GM12878 (cell line): ENCODE results near the gene UBE2D3. TPM values are rescaled to one million over a fixed set of nuclear protein-coding genes. Genes with fewer than 3 reads are reported as not detected.

Source experiments
- BHLHE40 ChIP-seq, 2 experiments: fragments of 450-650 bp in 1 of 2; IDR thresholded peaks; 2 replicates each; pipeline ENCODE4 v1.6.1; 2011 to 2017; ENCODE audit warnings: low read depth in 2 of 2, borderline replicate concordance in 1 of 2, improper control_type of control experiment in 1 of 2, low read length in 1 of 2, mild to moderate bottlenecking in 1 of 2
- EP300 ChIP-seq, 2 experiments: fragments of 150-350 bp in 1 of 2; IDR thresholded peaks; 2 replicates each; pipeline ENCODE4 v1.6.1; 2011 to 2012; ENCODE audit warnings: low read depth in 2 of 2, low read length in 2 of 2, borderline replicate concordance in 1 of 2, improper control_type of control experiment in 1 of 2, inconsistent platforms in 1 of 2; ENCODE audit not compliant: control insufficient read depth in 1 of 2
- IKZF1 ChIP-seq: fragments of 450-650 bp; conservative IDR thresholded peaks from 2 replicates; pipeline ENCODE4 v1.6.1; 2017; ENCODE audit warnings: antibody characterized with exemption, mild to moderate bottlenecking
- NFYB ChIP-seq: IDR thresholded peaks from 2 replicates; pipeline ENCODE4 v1.6.1; 2011; ENCODE audit warnings: low read depth, mild to moderate bottlenecking, low read length, improper control_type of control experiment, moderate library complexity; ENCODE audit not compliant: insufficient read depth
- POLR2AphosphoS5 ChIP-seq: IDR thresholded peaks from 2 replicates; pipeline ENCODE4 v1.6.1; 2011; ENCODE audit warnings: mild to moderate bottlenecking, low read length, inconsistent platforms
- RUNX3 ChIP-seq: IDR thresholded peaks from 2 replicates; pipeline ENCODE4 v1.6.1; 2012; ENCODE audit warnings: low read length, inconsistent platforms
- SIN3A ChIP-seq: IDR thresholded peaks from 2 replicates; pipeline ENCODE4 v1.6.1; 2012; ENCODE audit warnings: low read depth, low read length, improper control_type of control experiment
- SUPT20H ChIP-seq: IDR thresholded peaks from 2 replicates; pipeline ENCODE4 v1.6.1; 2011; ENCODE audit warnings: low read depth, mild to moderate bottlenecking, low read length, moderate library complexity, borderline replicate concordance; ENCODE audit not compliant: control insufficient read depth
- TAF1 ChIP-seq: IDR thresholded peaks from 2 replicates; pipeline ENCODE4 v1.6.1; 2011; ENCODE audit warnings: mild to moderate bottlenecking, low read depth, low read length, borderline replicate concordance
- YY1 ChIP-seq: IDR thresholded peaks from 2 replicates; pipeline ENCODE4 v1.6.1; 2011; ENCODE audit warnings: low read depth, mild to moderate bottlenecking, low read length
- polyA plus RNA-seq, 11 experiments: library from polyadenylated mRNA; depleted of rRNA in 4 of 11; unstranded in 6 of 11; stranded (reverse) in 5 of 11; fragments of >200 nt; fragmentation: Nextera tagmentation in 4 of 11; fragmentation: Illumina TruSeq in 1 of 11; extraction: Ambion mirVana in 4 of 11; extraction: Trizol in 1 of 11; gene quantifications; 1 replicate in 1 of 11; 2 replicates in 10 of 11; pipeline versions ENCODE4 v1.2.1 to v1.2.3, GENCODE V29; 2011 to 2016; ENCODE audit warnings: inconsistent platforms in 2 of 11, missing spikeins in 2 of 11, low read depth in 1 of 11
- total RNA-seq, 4 experiments: library from RNA; depleted of rRNA in 3 of 4; stranded (reverse); fragments of >200 nt in 3 of 4; fragmentation: Illumina TruSeq in 1 of 4; extraction: Trizol in 1 of 4; gene quantifications; 2 replicates each; pipeline versions ENCODE4 v1.2.1 to v1.2.3, GENCODE V29; 2013 to 2021
- TF ChIP-seq, protein P1 (sequence below): fragments of 450-650 bp; formaldehyde crosslinking; IDR thresholded peaks from 2 replicates; pipeline ENCODE4 v1.5.0; 2022; ENCODE audit warnings: mild to moderate bottlenecking, missing genetic modification characterization
- TF ChIP-seq, protein P2 (sequence below): fragments of 450-650 bp; IDR thresholded peaks from 2 replicates; pipeline ENCODE4 v1.6.1; 2017; ENCODE audit warnings: low read depth, mild to moderate bottlenecking, moderate library complexity
- TF ChIP-seq, protein P3 (sequence below): fragments of 450-650 bp; IDR thresholded peaks from 2 replicates; pipeline ENCODE4 v1.6.1; 2017; ENCODE audit warnings: mild to moderate bottlenecking, moderate library complexity
- TF ChIP-seq, protein P4 (sequence below): fragments of 450-650 bp; IDR thresholded peaks from 2 replicates; pipeline ENCODE4 v1.6.1; 2017; ENCODE audit warnings: mild to moderate bottlenecking, low read depth, inconsistent platforms; ENCODE audit not compliant: poor library complexity, severe bottlenecking

UBE2D3 gene
- total and polyA plus RNA-seq, 10 of the 15 experiments (the other 5 are each of a cell fraction or from before 2014, with no cell fraction given), result 162 to 572 (median 395) TPM

DNA sequence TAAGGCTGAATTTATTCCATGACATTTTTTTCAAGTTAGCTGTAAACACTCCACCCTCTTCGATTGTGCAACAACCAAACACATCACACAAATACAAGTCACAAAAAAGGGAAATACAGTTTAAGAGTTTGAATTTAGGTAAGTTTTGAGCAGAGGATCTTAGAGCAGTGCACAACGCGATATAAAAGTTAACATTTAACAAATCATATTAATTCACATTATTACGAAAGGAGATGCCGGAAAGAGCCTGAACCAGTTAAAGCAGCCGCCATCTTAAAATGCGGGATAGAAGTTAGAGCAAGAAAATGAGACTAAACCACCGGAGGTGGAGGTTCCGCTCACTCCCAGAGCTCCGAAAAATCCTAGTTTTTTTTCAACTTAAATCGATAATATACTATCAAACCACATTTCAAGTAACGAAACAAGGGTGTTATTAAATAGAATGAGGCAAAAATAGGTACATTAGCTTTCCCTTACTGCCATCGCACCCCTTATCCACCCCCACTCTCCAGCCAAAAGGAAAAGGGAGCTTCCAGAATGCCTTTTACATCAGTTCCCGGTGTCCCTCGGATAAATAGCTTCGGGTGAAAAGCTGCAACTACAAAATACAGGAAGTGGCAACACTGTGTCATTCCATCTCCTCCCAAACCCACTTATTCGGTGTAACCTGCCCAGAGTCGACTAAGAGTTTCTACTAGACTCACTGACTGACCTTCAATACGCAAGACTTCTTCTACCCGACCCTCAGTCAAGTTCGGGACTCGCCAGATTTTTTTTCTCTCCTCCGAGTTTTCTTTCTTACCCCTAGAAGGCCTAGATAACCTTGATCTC lies 1.9 kb downstream of the UBE2D3 start (continued):
- TF ChIP-seq EP300 (IDR thresholded peaks at IDR 0.05; ENCODE audit: borderline replicate concordance in 1 of 2, control insufficient read depth in 1 of 2, low read depth in 2 of 2, low read length in 2 of 2), result 0 out of 4 replicates have a peak, but pooled peaks of 1 of the 2 experiments have one; percentile 14
- TF ChIP-seq BHLHE40 (IDR thresholded peaks at IDR 0.05; ENCODE audit: borderline replicate concordance in 1 of 2, low read depth in 2 of 2, low read length in 1 of 2), result peak in 1 of 2 experiments; percentile 49; a peak in 1 of 4 replicates
- TF ChIP-seq RUNX3, result peak; percentile 38; the same call in 1 of the 2 replicates
- TF ChIP-seq, protein P1, sequence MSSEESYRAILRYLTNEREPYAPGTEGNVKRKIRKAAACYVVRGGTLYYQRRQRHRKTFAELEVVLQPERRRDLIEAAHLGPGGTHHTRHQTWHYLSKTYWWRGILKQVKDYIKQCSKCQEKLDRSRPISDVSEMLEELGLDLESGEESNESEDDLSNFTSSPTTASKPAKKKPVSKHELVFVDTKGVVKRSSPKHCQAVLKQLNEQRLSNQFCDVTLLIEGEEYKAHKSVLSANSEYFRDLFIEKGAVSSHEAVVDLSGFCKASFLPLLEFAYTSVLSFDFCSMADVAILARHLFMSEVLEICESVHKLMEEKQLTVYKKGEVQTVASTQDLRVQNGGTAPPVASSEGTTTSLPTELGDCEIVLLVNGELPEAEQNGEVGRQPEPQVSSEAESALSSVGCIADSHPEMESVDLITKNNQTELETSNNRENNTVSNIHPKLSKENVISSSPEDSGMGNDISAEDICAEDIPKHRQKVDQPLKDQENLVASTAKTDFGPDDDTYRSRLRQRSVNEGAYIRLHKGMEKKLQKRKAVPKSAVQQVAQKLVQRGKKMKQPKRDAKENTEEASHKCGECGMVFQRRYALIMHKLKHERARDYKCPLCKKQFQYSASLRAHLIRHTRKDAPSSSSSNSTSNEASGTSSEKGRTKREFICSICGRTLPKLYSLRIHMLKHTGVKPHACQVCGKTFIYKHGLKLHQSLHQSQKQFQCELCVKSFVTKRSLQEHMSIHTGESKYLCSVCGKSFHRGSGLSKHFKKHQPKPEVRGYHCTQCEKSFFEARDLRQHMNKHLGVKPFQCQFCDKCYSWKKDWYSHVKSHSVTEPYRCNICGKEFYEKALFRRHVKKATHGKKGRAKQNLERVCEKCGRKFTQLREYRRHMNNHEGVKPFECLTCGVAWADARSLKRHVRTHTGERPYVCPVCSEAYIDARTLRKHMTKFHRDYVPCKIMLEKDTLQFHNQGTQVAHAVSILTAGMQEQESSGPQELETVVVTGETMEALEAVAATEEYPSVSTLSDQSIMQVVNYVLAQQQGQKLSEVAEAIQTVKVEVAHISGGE, result peak; percentile 34; the same call in 1 of the 2 replicates
- peak; percentile 37; the same call in 1 of the 2 replicates for TF ChIP-seq TAF1
- peak; percentile 93 for TF ChIP-seq YY1
- peak; percentile 65 for TF ChIP-seq POLR2AphosphoS5
- TF ChIP-seq SIN3A, result 0 out of 2 replicates have a peak, but pooled peaks have one; percentile 20
- TF ChIP-seq, protein P2, sequence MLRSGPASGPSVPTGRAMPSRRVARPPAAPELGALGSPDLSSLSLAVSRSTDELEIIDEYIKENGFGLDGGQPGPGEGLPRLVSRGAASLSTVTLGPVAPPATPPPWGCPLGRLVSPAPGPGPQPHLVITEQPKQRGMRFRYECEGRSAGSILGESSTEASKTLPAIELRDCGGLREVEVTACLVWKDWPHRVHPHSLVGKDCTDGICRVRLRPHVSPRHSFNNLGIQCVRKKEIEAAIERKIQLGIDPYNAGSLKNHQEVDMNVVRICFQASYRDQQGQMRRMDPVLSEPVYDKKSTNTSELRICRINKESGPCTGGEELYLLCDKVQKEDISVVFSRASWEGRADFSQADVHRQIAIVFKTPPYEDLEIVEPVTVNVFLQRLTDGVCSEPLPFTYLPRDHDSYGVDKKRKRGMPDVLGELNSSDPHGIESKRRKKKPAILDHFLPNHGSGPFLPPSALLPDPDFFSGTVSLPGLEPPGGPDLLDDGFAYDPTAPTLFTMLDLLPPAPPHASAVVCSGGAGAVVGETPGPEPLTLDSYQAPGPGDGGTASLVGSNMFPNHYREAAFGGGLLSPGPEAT, result peak; percentile 64
- TF ChIP-seq, protein P3, sequence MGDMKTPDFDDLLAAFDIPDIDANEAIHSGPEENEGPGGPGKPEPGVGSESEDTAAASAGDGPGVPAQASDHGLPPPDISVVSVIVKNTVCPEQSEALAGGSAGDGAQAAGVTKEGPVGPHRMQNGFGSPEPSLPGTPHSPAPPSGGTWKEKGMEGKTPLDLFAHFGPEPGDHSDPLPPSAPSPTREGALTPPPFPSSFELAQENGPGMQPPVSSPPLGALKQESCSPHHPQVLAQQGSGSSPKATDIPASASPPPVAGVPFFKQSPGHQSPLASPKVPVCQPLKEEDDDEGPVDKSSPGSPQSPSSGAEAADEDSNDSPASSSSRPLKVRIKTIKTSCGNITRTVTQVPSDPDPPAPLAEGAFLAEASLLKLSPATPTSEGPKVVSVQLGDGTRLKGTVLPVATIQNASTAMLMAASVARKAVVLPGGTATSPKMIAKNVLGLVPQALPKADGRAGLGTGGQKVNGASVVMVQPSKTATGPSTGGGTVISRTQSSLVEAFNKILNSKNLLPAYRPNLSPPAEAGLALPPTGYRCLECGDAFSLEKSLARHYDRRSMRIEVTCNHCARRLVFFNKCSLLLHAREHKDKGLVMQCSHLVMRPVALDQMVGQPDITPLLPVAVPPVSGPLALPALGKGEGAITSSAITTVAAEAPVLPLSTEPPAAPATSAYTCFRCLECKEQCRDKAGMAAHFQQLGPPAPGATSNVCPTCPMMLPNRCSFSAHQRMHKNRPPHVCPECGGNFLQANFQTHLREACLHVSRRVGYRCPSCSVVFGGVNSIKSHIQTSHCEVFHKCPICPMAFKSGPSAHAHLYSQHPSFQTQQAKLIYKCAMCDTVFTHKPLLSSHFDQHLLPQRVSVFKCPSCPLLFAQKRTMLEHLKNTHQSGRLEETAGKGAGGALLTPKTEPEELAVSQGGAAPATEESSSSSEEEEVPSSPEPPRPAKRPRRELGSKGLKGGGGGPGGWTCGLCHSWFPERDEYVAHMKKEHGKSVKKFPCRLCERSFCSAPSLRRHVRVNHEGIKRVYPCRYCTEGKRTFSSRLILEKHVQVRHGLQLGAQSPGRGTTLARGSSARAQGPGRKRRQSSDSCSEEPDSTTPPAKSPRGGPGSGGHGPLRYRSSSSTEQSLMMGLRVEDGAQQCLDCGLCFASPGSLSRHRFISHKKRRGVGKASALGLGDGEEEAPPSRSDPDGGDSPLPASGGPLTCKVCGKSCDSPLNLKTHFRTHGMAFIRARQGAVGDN, result no peak
- no peak for TF ChIP-seq SUPT20H
- TF ChIP-seq, protein P4, sequence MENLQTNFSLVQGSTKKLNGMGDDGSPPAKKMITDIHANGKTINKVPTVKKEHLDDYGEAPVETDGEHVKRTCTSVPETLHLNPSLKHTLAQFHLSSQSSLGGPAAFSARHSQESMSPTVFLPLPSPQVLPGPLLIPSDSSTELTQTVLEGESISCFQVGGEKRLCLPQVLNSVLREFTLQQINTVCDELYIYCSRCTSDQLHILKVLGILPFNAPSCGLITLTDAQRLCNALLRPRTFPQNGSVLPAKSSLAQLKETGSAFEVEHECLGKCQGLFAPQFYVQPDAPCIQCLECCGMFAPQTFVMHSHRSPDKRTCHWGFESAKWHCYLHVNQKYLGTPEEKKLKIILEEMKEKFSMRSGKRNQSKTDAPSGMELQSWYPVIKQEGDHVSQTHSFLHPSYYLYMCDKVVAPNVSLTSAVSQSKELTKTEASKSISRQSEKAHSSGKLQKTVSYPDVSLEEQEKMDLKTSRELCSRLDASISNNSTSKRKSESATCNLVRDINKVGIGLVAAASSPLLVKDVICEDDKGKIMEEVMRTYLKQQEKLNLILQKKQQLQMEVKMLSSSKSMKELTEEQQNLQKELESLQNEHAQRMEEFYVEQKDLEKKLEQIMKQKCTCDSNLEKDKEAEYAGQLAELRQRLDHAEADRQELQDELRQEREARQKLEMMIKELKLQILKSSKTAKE, result peak; percentile 59
- no peak for TF ChIP-seq NFYB
- TF ChIP-seq IKZF1, result peak; percentile 35; the same call in 1 of the 2 replicates
- TF ChIP-seq, all 136 proteins: peak for 22
